ENCODE measurements around the gene ZNF117. TPM values are rescaled to one million over a fixed set of nuclear protein-coding genes. Genes with fewer than 3 reads are reported as not detected.

ZNF117 gene
- total and polyA plus RNA-seq, 9 of the 15 experiments (the other 6 are each of a cell fraction or from before 2014, with no cell fraction given) = 2.5 to 18.9 (median 14.1) TPM

DNA sequence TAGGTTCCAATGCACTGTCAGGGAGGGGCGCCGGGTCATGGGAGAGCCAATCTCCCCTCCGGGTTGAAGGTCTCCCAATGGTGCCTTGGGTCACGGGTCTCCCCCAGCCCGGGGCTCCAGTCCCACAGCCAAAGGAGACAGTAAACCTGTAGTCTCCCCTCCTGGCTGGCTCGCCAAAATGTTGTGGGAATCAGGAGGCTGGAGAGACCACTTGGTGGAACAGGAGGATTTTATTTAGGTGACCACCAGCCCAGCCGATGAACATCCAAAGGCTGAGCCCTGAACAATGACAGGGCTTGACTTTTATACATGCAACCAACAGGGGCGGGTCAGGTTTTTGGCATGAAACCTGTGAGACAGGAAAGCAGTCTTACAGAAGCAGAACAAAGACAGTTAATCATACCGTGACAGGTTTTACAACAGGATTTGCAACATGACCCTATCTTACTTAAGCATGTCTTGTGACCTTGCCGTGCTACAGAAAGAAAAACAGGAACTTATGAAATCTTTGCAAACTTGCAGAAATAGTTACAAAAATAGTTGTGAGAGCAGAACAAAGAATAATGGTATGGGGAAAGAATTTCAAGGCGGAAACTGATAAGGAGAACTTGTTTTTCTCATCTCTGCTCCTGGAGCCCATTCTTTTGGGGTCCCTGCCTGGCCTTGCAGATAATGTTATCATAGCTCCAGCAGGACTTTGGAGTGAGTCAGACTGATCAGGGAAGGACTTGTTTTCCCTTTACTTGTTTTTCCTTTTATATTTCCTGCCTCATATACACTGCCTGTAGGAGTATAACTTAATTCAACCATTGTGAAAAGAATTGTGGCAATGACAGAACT is 8.5 kb upstream of the ZNF117 start (continued):
- peak; percentile 98 for TF ChIP-seq GATA2 (CRISPR knock-in tag; IDR thresholded peaks at IDR 0.05)
- TF ChIP-seq NR2C1 (IDR thresholded peaks at IDR 0.05) = peak; percentile 81
- TF ChIP-seq NR2C1 (tag; IDR thresholded peaks at IDR 0.05) = peak; percentile 92
- TF ChIP-seq, protein P1, sequence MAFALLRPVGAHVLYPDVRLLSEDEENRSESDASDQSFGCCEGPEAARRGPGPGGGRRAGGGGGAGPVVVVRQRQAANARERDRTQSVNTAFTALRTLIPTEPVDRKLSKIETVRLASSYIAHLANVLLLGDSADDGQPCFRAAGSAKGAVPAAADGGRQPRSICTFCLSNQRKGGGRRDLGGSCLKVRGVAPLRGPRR (CRISPR knock-in tag; IDR thresholded peaks at IDR 0.05) = no peak; the same call in 1 of the 2 replicates
- TF ChIP-seq HNRNPK (IDR thresholded peaks at IDR 0.05; ENCODE audit: low read depth, low read length, poor library complexity, severe bottlenecking) = no peak
- peak; percentile 96 for TF ChIP-seq MEF2A (IDR thresholded peaks at IDR 0.05; ENCODE audit: control insufficient read depth, low read depth, low read length)
- no peak for TF ChIP-seq STAG1 (CRISPR knock-in tag; IDR thresholded peaks at IDR 0.05; ENCODE audit: borderline replicate concordance)
- peak; percentile 76 for TF ChIP-seq BCOR (IDR thresholded peaks at IDR 0.05)
- no peak for TF ChIP-seq ZNF140 (CRISPR knock-in tag; IDR thresholded peaks at IDR 0.05)
- TF ChIP-seq CREM (IDR thresholded peaks at IDR 0.05; ENCODE audit: low read depth) = peak; percentile 49; the same call in 1 of the 2 replicates
- no peak for TF ChIP-seq ZNF212 (CRISPR knock-in tag; IDR thresholded peaks at IDR 0.05)
- TF ChIP-seq SP1 (CRISPR knock-in tag; IDR thresholded peaks at IDR 0.05) = peak; percentile 81
- TF ChIP-seq SNIP1 (IDR thresholded peaks at IDR 0.05; ENCODE audit: low read depth) = peak; percentile 42; the same call in 1 of the 2 replicates
- TF ChIP-seq, protein P2, sequence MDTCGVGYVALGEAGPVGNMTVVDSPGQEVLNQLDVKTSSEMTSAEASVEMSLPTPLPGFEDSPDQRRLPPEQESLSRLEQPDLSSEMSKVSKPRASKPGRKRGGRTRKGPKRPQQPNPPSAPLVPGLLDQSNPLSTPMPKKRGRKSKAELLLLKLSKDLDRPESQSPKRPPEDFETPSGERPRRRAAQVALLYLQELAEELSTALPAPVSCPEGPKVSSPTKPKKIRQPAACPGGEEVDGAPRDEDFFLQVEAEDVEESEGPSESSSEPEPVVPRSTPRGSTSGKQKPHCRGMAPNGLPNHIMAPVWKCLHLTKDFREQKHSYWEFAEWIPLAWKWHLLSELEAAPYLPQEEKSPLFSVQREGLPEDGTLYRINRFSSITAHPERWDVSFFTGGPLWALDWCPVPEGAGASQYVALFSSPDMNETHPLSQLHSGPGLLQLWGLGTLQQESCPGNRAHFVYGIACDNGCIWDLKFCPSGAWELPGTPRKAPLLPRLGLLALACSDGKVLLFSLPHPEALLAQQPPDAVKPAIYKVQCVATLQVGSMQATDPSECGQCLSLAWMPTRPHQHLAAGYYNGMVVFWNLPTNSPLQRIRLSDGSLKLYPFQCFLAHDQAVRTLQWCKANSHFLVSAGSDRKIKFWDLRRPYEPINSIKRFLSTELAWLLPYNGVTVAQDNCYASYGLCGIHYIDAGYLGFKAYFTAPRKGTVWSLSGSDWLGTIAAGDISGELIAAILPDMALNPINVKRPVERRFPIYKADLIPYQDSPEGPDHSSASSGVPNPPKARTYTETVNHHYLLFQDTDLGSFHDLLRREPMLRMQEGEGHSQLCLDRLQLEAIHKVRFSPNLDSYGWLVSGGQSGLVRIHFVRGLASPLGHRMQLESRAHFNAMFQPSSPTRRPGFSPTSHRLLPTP (IDR thresholded peaks at IDR 0.05; ENCODE audit: borderline replicate concordance, extremely low read depth, insufficient read length) = no peak
- TF ChIP-seq ZZZ3 (IDR thresholded peaks at IDR 0.05) = no peak
- TF ChIP-seq MTA3 (IDR thresholded peaks at IDR 0.05; ENCODE audit: borderline replicate concordance) = peak; percentile 82
- TF ChIP-seq SIN3B (IDR thresholded peaks at IDR 0.05; ENCODE audit: low read depth) = no peak; the same call in 1 of the 2 replicates
- TF ChIP-seq RFX1 (IDR thresholded peaks at IDR 0.05) = peak; percentile 37
- TF ChIP-seq NFATC3 (IDR thresholded peaks at IDR 0.05) = peak; percentile 61; the same call in 1 of the 2 replicates
- TF ChIP-seq, protein P3, sequence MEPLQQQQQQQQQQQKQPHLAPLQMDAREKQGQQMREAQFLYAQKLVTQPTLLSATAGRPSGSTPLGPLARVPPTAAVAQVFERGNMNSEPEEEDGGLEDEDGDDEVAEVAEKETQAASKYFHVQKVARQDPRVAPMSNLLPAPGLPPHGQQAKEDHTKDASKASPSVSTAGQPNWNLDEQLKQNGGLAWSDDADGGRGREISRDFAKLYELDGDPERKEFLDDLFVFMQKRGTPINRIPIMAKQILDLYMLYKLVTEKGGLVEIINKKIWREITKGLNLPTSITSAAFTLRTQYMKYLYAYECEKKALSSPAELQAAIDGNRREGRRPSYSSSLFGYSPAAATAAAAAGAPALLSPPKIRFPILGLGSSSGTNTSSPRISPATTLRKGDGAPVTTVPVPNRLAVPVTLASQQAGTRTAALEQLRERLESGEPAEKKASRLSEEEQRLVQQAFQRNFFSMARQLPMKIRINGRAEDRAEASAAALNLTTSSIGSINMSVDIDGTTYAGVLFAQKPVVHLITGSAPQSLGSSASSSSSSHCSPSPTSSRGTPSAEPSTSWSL (CRISPR knock-in tag; IDR thresholded peaks at IDR 0.05; ENCODE audit: borderline replicate concordance) = no peak
- TF ChIP-seq POU5F1 (IDR thresholded peaks at IDR 0.05; ENCODE audit: borderline replicate concordance, low read depth, low read length, partially characterized antibody) = no peak
- no peak for TF ChIP-seq TAF7 (tag; IDR thresholded peaks at IDR 0.05)
- no peak for TF ChIP-seq RBM17 (IDR thresholded peaks at IDR 0.05; ENCODE audit: borderline replicate concordance, low read depth, low read length)
- 0 out of 2 replicates have a peak, but pooled peaks have one; percentile 32 for TF ChIP-seq HDAC8 (tag; IDR thresholded peaks at IDR 0.05)
- peak; percentile 65 to 92; a peak in 2 of 4 replicates for TF ChIP-seq TBL1XR1 (IDR thresholded peaks at IDR 0.05; ENCODE audit: low read length in 2 of 2)

Measured in K562 (cell line).